Kidney (tissue), 14 donors: ENCODE measurements around the gene PRKCD. TPM values are rescaled to one million over a fixed set of nuclear protein-coding genes. Genes with fewer than 3 reads are reported as not detected.

Experiments
- DNase-seq, 5 donors: peaks; one replicate each; pipeline ENCODE4 v3.0.0-alpha.2; 2013 to 2020
- FAIRE-seq: peaks from 2 replicates; lab custom pipeline; 2012; peaks lifted over from hg19 to GRCh38; lab: Jason Lieb, UNC
- H3K27ac ChIP-seq, 2 donors: one replicate each; pipeline ENCODE4 v1.7.0; 2013; ENCODE audit warnings: low read depth in 2 of 2, low read length in 2 of 2, inconsistent platforms in 1 of 2
- H3K27me3 ChIP-seq: one replicate; pipeline ENCODE4 v1.7.1; 2013; ENCODE audit warnings: low read length, inconsistent platforms; ENCODE audit not compliant: control insufficient read depth, insufficient read depth
- H3K36me3 ChIP-seq, 3 donors: one replicate each; pipeline versions ENCODE4 v1.7.0 to v1.7.1; 2013; ENCODE audit warnings: low read length in 3 of 3, control low read depth in 1 of 3, inconsistent platforms in 1 of 3; ENCODE audit not compliant: insufficient read depth in 3 of 3, control insufficient read depth in 2 of 3
- H3K4me1 ChIP-seq, 3 donors: one replicate each; pipeline versions ENCODE4 v1.7.0 to v1.7.1; 2013; ENCODE audit warnings: low read length in 3 of 3, inconsistent platforms in 1 of 3, low read depth in 1 of 3; ENCODE audit not compliant: control insufficient read depth in 2 of 3, insufficient read depth in 2 of 3
- H3K4me3 ChIP-seq, 3 donors: one replicate each; pipeline versions ENCODE4 v1.7.0 to v1.8.1; 2013; ENCODE audit warnings: low read length in 3 of 3, control low read depth in 1 of 3, inconsistent platforms in 1 of 3
- H3K9ac ChIP-seq, 3 donors: one replicate each; pipeline versions ENCODE4 v1.7.0 to v1.7.1; 2013; ENCODE audit warnings: low read length in 3 of 3, control low read depth in 1 of 3, inconsistent platforms in 1 of 3
- H3K9me3 ChIP-seq, 3 donors: one replicate each; pipeline versions ENCODE4 v1.7.0 to v1.7.1; 2013; ENCODE audit warnings: low read length in 3 of 3, control low read depth in 1 of 3, inconsistent platforms in 1 of 3; ENCODE audit not compliant: control insufficient read depth in 2 of 3, insufficient read depth in 1 of 3
- intact Hi-C: fragments of 100-400 bp; cut with DNase I; formaldehyde crosslinking; loops from one replicate; pipeline ENCODE4 v1.11.1; 2022
- polyA plus RNA-seq: library from polyadenylated mRNA; stranded (reverse); fragments of 350-450 nt; fragmentation: Illumina TruSeq; extraction: RNeasy Lipid Tissue Mini Kit (QIAGEN cat#74804); gene quantifications from one replicate; pipeline ENCODE4 v1.2.3, GENCODE V29; 2014; ENCODE audit warnings: low read depth, low replicate concordance; ENCODE audit not compliant: insufficient read depth
- total RNA-seq: library from RNA; stranded (reverse); fragmentation: NEBNext Ultra II Directional; extraction: Animal tissue kit (Norgen Biotek cat#: 25700); gene quantifications from one replicate; pipeline ENCODE4 v1.2.1, GENCODE V29; 2021
- TF ChIP-seq, protein P1 (sequence below): IDR thresholded peaks from 3 replicates; pipeline ENCODE4 v1.5.1; 2012; ENCODE audit warnings: mild to moderate bottlenecking, moderate library complexity, borderline replicate concordance; ENCODE audit not compliant: insufficient read depth; ENCODE audit errors: extremely low read depth
- donor health status: control.
- donor health status: control.
- donor health status: control.
- donor health status: control.
- donor health status: control.
- donor health status: DM: yes; HTN: yes; CAD: no.
- donor health status: Normal renal cell carcinoma (clear cell type).

Gene PRKCD
- total and polyA plus RNA-seq, 2 donors from 2014 or later, result 26.6 to 29.1 TPM

GRCh38 chr3:53130179-53131061 is 30.6 kb upstream of the PRKCD start, which contains the start of gene RFT1:
TSS of gene RFT1 (minus strand) at chr3:53130435. CDS start at chr3:53130400, 35 bp downstream.
- TF ChIP-seq, protein P1, sequence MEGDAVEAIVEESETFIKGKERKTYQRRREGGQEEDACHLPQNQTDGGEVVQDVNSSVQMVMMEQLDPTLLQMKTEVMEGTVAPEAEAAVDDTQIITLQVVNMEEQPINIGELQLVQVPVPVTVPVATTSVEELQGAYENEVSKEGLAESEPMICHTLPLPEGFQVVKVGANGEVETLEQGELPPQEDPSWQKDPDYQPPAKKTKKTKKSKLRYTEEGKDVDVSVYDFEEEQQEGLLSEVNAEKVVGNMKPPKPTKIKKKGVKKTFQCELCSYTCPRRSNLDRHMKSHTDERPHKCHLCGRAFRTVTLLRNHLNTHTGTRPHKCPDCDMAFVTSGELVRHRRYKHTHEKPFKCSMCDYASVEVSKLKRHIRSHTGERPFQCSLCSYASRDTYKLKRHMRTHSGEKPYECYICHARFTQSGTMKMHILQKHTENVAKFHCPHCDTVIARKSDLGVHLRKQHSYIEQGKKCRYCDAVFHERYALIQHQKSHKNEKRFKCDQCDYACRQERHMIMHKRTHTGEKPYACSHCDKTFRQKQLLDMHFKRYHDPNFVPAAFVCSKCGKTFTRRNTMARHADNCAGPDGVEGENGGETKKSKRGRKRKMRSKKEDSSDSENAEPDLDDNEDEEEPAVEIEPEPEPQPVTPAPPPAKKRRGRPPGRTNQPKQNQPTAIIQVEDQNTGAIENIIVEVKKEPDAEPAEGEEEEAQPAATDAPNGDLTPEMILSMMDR, result no peak

GRCh38 chr3:53131096-53131495 is 29.9 kb upstream of the PRKCD start:
- intact Hi-C loops, result loop anchor here (10.0 kb wide), 1 partner anchor 64 kb away; no protein-coding TSS in a partner anchor
- H3K9me3 ChIP-seq, result no peaks in the 10 kb centered on the region
- H3K27me3 ChIP-seq, result no peaks in the 10 kb centered on the region
- peak overlapping the region in 2 of 3 donors; percentile 95 for H3K9ac ChIP-seq
- no peaks in the 10 kb centered on the region for H3K36me3 ChIP-seq
- DNase-seq (no peak), FAIRE-seq (no peak)
- H3K4me3 ChIP-seq, result peak overlapping the region; percentile 82 to 91 (median 84)
- H3K27ac ChIP-seq, result peak overlapping the region; percentile 90 to 92
- TF ChIP-seq, protein P1, result no peak
- peaks cover 5 to 16% (median 12%) of the 10 kb centered on the region in 3 donors for H3K4me1 ChIP-seq

More at GRCh38 chr3:53130179-53131061, 30.6 kb upstream of the PRKCD start, which contains the start of gene RFT1:
- H3K27ac ChIP-seq, result peak within 1 kb of the TSS; percentile 90 to 92
- FAIRE-seq, result no peak
- H3K4me3 ChIP-seq, result peak within 1 kb of the TSS; percentile 82 to 91 (median 84)
- H3K9me3 ChIP-seq, result no peaks in the 10 kb centered on the region
- intact Hi-C loops, result loop anchor here (10.0 kb wide), 1 partner anchor 64 kb away; no protein-coding TSS in a partner anchor
- H3K4me1 ChIP-seq, result peaks cover 5 to 16% (median 12%) of the 10 kb centered on the region in 3 donors
- DNase-seq, result peak; percentile 97 to 99 (median 98)
- peaks cover 0 to 6% (median 3%) of the 10 kb centered on the region in 3 donors for H3K36me3 ChIP-seq
- H3K27me3 ChIP-seq, result no peaks in the 10 kb centered on the region
- H3K9ac ChIP-seq, result peak within 1 kb of the TSS; percentile 80 to 95 (median 95)

DNA sequence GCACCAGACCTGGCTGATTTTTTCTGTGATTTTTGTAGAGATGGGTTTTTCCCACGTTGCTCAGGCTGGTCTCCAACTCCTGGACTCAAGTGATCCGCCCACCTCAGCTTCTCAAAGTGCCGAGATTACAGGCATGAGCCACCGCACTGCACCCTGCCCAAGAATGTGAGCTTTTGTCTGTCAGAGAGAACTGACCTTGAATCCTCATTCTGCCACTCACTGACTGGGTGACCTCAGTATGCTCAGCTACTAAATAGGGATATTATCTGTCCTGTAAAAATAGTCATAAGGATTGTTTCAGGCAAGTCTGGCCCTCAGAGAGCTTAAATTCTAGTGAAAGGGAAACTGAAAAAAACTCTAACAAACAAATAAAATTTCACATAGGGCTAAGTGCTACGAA is 28.7 kb upstream of the PRKCD start:
- intact Hi-C loops, result loop anchor here (10.0 kb wide), 1 partner anchor 62 kb away; no protein-coding TSS in a partner anchor
- no peak for DNase-seq
- no peaks in the 10 kb centered on the region for H3K9me3 ChIP-seq
- H3K27me3 ChIP-seq, result no peaks in the 10 kb centered on the region
- H3K36me3 ChIP-seq, result no peaks in the 10 kb centered on the region
- no peak overlapping the region for H3K4me3 ChIP-seq
- H3K4me1 ChIP-seq, result peaks cover 5 to 16% (median 16%) of the 10 kb centered on the region in 3 donors
- no peak for FAIRE-seq
- H3K9ac ChIP-seq, result no peak overlapping the region
- TF ChIP-seq, protein P1, result no peak
- H3K27ac ChIP-seq, result no peak overlapping the region
